Measurements from ENCODE around the gene DBN1. TPM values are rescaled to one million over a fixed set of nuclear protein-coding genes. Genes with fewer than 3 reads are reported as not detected.

Gene DBN1
- total and polyA plus RNA-seq, 2 donors (not counting 3 experiments of a cell fraction or from before 2014, with no cell fraction given): 198 to 336 TPM

DNA sequence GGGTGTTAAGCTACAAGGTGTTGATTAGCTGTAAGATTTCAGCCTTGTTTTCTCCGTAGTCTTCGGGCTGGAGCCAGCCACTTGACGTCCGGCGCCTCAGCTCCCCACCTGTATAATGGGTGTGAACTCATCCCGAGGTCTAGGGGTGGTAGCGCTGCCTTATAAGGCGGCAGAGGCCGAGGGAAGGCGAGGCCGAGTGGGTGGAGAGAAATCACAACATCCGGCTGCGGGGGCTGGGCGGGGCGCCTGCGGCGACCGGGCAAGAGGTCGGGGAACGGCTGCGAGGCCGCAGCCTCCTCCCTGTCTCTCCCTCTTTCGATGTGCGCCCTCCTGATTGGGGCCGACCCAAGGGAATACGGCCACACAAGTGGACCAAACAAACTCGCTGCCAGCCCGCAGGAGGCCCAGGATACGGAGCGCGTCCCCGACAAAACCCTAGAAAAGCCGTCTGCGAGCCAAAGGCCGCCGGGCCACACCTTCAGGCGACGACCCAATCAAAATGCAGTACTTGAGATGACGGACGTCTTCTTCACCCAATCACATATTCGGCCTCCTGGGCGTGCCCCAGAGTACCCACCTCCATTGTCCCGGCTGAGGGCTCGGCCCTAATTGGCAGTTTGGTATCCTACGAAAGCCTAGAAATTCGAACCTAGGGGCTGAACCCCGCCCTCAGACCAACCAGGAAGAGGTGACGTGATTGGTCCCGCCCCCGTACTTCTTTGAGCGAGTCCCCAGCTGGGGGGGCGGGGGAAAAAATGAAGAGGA lies 47.5 kb downstream of the DBN1 start:
- Histone ChIP-seq H3K79me2 (ENCODE audit: control insufficient read depth, insufficient read depth, low read length) (peaks cover 27% of the 10 kb centered on the region), H3K27ac (ENCODE audit: insufficient read depth, low read depth, low read length) (peak overlapping the region; percentile 61), H3K9ac (replicated peaks; ENCODE audit: extremely low read depth, insufficient read depth, low read length) (peak overlapping the region; percentile 59), H3K27me3 (ENCODE audit: control insufficient read depth in 2 of 2, insufficient read depth in 2 of 2, low read length in 2 of 2) (no peaks in the 10 kb centered on the region), H3K4me3 (replicated peaks in 1 of 3; ENCODE audit: insufficient read depth in 1 of 3, low read depth in 1 of 3, low read length in 3 of 3) (peak overlapping the region; percentile 40 to 52 (median 51)), H3K4me1 (ENCODE audit: control insufficient read depth, extremely low read depth, insufficient read depth, low read length) (peaks cover 14% of the 10 kb centered on the region), H2AFZ (ENCODE audit: low read depth, low read length) (peak overlapping the region; percentile 92), H3K4me2 (ENCODE audit: insufficient read depth, low read length) (peak overlapping the region; percentile 48), H3K9me3 (replicated peaks; ENCODE audit: control insufficient read depth, insufficient read depth, low read length) (no peaks in the 10 kb centered on the region), H4K20me1 (replicated peaks; ENCODE audit: control insufficient read depth, extremely low read depth, insufficient read depth, low read length) (no peaks in the 10 kb centered on the region), H3K9me1 (replicated peaks; ENCODE audit: control insufficient read depth, extremely low read depth, insufficient read depth, low read length) (no peaks in the 10 kb centered on the region), H3K36me3 (ENCODE audit: control insufficient read depth in 2 of 2, extremely low read depth in 1 of 2, insufficient read depth in 2 of 2, low read length in 2 of 2) (no peaks in the 10 kb centered on the region)
- intact Hi-C loops (cut with micrococcal nuclease) (loop anchor here (1.0 to 2.0 kb wide), 6 partner anchors 20 to 71 kb away; partner anchors contain the start of genes PDLIM7 and PRR7), dilution Hi-C loops (cut with MboI; ENCODE audit: extremely low pct_ligation_motif_present, low sequenced_read_pairs) (no loop called here)
- FAIRE-seq (peak; percentile 100), DNase-seq (ENCODE audit: low read depth, low spot score) (peak; percentile 100)
- CTCF ChIA-PET: interaction anchor here (0.6 to 5.2 kb wide), 13 partner anchors 14 to 292 kb away, joined by 3 to 43 read pairs (median 6); partner anchors contain the start of gene PRR7
- POLR2A ChIA-PET: interaction anchor here (0.6 to 1.9 kb wide), 17 partner anchors 8 to 325 kb away, joined by 3 to 8 read pairs (median 4); partner anchors contain the start of gene PDLIM7
- BruUV-seq (replicated peaks): TSS peak; percentile 93
- no peak for TF ChIP-seq GATA2 (IDR thresholded peaks at IDR 0.05; ENCODE audit: insufficient read depth, insufficient read length, low read depth, low read length)
- TF ChIP-seq POLR2A (IDR thresholded peaks at IDR 0.05; ENCODE audit: low read depth, low read length): peak; percentile 56
- no peak for TF ChIP-seq JUN (IDR thresholded peaks at IDR 0.05; ENCODE audit: borderline replicate concordance, insufficient read depth, insufficient read length, low read depth)
- TF ChIP-seq, protein P1, sequence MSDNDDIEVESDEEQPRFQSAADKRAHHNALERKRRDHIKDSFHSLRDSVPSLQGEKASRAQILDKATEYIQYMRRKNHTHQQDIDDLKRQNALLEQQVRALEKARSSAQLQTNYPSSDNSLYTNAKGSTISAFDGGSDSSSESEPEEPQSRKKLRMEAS (IDR thresholded peaks at IDR 0.05; ENCODE audit: insufficient read depth, insufficient read length): no peak
- TF ChIP-seq, protein P2, sequence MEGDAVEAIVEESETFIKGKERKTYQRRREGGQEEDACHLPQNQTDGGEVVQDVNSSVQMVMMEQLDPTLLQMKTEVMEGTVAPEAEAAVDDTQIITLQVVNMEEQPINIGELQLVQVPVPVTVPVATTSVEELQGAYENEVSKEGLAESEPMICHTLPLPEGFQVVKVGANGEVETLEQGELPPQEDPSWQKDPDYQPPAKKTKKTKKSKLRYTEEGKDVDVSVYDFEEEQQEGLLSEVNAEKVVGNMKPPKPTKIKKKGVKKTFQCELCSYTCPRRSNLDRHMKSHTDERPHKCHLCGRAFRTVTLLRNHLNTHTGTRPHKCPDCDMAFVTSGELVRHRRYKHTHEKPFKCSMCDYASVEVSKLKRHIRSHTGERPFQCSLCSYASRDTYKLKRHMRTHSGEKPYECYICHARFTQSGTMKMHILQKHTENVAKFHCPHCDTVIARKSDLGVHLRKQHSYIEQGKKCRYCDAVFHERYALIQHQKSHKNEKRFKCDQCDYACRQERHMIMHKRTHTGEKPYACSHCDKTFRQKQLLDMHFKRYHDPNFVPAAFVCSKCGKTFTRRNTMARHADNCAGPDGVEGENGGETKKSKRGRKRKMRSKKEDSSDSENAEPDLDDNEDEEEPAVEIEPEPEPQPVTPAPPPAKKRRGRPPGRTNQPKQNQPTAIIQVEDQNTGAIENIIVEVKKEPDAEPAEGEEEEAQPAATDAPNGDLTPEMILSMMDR (IDR thresholded peaks at IDR 0.05; ENCODE audit: extremely low read depth in 1 of 2, insufficient read depth in 1 of 2, low read depth in 1 of 2, low read length in 2 of 2): no peak
- TF ChIP-seq POLR2AphosphoS5 (IDR thresholded peaks at IDR 0.05; ENCODE audit: insufficient read depth, low read depth, low read length): peak; percentile 83
